Activated CD8-positive, alpha-beta memory T cell treated with anti-CD3 and anti-CD28 coated beads, Interleukin-2, amount 50 U/mL, for 1 hour (primary cell): Measurements from ENCODE around the gene ZRANB2.

ENCODE experiments used
- DNase-seq: peaks from one replicate; pipeline ENCODE4 v3.0.0-alpha.2; 2020; ENCODE audit errors: extremely low read depth

ZRANB2 gene

DNA sequence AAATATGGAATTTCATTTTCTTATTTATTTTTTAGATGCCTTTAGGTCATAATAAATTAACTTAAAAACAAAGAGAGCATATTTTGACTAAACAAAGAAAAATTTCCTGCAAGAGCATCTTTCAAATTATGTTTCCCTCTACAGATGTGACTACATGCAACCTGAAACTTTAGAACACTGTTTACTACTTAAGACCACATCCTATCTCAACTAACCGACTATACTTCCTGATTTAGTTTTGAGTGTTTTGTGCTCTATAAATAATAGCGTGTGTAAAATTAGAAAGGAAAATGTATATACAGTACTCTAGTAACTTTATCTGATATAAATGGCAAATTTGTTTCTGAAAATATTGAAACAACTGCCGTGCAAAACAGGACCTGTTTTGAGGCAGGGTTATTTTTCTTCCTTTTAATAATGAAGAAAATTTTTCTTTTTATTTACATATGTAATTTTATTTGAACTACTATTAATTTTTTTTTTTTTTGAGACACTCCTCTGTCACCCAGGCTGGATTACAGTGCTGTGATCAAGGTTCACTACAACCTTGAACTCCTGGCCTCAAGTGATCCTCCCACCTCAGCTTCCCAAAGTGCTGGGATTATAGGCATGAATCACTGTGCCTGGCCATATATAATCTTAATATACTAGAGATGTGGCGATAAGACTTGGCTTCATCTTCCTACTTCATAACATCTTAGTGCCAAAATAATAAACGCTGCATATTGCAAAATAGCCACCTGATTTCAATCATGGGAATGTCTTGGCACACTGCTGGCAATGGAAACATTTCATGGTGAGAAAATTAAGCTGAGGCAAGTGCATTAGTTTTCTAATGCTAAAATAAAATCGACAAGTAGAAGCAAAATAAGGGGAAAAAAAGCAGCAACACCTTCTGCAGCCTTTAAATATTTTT is 12.3 kb downstream of the ZRANB2 start:
- DNase-seq, result no peak

DNA sequence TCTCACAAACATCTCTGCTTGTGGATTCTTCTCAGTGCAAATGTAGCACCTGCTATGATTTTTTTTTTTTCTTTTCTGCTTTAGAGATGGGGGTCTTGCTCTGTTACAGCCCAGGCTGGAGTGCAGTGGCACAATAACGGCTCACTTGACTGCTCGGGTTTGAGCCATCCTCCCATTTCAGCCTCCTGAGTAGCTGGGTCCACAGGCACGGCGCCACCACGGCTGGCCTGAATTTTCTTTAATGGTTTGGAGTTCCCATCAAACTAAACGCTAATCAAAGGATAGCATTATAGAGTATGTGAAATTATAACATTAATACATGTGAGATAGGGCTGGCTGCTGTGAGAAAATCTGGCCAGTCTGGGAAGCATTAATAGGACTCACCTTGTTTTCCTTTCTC is 26.0 kb downstream of the ZRANB2 start:
- no peak for DNase-seq

DNA sequence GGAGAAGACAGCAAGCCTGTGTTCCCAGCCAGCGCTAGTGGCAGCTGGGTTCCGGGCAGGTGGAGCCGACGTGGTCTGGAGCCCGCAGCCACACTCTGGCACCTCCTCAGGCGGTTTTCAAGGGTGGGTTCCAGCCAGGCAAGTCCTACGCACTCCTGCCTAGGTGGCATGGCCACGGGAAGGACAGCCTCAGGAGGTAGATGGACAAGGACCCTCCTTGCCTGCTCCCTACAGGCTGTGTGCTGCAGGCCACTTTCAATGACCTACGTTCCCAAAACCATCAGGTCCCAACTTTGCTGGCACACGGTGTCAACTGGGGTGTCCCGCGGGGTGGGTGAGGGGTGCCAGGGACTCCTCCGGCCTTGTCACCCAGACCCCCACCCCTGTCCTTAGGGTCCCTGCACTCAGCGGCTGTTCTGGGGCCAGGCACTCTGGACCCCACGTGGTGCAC is 26.5 kb downstream of the ZRANB2 start:
- no peak for DNase-seq

DNA sequence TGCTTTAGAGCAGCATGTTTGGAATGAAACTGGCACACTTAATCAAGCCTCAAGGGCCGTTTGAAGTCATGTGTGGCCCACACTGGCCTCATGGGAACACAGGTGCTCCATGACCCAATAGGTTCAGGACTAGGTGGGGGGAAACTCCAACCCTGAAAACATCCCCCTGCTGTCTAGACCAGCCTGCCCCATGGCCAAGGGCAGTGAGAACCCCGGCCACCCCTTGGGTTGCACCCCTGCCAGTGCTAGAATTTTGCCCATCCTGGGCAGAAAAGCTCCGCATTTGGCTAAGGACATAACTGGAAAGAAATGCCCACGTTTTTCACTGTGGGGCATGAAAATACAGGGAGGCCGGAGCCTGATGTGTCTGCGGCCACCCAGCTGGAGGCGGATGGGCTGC is 27.1 kb downstream of the ZRANB2 start:
- no peak for DNase-seq

DNA sequence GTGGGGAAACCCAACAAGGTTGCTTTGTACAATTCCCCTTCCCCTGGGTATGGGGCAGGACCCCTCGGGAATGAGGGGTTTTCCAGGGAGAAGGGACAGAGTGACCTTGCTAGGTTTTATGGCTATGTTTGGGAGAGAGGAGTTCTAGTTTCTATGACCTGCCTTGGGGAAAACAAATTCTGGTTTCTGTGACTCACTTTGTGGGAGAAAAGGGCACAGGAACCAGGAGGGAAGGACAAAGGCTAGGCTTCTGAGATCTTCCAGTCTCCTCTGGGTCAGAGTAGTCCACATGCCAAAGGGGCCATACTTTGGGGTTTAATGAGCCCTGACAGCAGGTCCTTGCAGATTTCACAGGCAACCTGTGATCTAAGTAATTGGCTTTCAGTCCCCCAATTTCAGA is 27.7 kb downstream of the ZRANB2 start:
- DNase-seq, result no peak

DNA sequence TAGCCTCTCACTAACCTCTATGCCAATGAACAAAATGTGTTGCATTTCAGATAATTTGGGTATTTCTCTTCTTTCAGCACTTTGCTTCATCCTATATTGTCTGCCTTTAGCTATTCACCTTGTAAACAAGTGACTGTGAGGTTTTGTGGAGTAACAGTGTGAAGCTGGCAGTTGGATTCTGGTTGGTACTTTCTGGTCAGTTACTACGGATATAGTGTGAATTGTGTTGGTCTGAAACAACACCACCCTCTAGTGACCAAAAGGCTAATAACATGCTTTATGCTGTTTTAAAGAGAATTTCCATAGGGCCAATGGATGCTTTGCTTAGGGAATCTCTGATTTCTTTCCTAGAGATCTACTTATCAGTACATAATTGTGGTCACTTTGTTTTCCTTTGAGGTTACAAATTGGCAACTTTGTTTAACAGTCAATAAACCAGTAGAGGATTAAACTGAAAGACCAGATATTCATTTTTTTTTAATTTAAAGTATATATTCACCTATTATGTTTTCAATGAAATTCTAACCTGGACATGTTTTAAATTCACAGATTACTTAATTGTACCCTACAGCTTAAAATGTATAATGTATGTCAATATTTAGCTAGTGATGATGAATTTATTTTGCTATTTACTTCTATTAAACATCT is 30.8 kb downstream of the ZRANB2 start:
- DNase-seq, result no peak

DNA sequence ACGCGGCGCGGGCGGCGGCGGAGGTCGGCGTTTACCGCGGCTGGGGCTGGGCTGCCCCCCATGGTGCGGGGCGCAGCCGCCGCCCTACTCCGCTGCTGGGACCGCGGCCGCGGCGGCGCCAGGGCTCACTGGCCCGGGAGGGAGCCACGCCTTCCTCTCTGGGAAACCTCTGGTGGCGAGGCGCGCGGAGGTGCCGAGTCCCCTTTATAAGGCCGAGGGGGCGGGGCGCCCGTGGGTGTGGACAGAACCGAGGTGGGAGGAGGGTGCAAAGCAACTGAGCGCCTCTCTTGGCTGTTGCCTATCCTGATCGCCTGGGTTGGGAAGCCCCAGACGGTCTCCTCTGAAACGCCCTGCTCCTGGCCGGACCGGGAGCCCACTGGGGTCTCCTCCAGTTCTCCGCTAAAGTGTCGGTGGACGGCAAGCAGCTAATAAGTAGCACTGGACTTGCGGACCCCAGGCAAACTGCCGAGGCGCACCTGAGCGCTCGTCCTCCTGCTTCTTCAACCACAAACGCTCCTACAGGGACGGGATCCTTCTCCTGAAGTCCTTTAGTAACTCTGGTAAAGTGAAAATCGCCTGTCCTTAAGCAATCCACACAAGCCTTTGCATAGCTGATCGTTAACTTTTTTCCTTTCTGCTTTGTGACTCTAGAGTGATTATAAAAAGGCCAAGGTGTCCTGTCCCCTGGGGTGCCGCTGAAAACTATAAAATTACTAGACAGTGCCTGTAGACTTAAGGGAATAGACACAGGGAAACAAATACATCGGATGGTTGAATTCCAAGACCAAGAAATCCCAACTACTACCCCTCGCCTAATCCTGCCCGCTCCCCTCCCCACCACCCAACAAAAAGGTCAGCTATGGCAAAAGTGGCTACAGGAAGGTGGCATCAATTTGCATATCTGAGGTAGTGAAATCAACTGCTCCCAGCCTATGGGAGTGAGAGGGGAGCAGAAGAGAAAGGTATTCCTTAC is 32.9 kb downstream of the ZRANB2 start, which contains the start of gene PTGER3:
Gene PTGER3, minus strand, starts transcription at position 182 of the 973 bp plus-strand sequence. CDS start 239 bp downstream, outside the sequence.
- no peak for DNase-seq

GRCh38 chr1:71046891-71047634 is 33.8 kb downstream of the ZRANB2 start:
- no peak for DNase-seq

DNA sequence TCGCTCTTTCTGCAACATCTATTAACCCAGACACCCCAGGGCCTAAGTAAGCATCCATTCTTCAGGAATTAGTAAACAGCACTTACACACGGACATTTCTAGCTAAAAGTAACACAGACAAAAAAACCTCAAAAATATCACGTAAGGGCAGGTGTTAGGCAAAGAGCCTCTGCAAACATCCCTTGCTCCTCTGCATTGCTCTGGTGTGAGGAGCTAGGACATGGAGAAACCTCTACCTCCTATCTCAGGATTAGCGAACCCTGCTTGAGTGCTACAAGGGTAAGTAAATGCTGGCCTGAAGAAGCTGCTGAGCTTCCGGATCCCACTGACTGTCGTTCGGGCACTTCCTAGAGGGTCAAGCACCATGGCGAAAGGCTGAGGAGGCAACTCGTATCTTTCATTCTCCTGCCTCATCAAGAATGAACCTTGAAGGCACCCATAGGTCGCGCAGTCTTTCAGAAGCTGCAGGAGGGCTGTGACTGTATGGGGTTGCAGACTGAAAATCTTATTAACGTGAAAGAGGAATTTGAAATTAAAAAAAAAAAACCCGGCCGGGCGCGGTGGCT is 35.3 kb downstream of the ZRANB2 start:
- DNase-seq, result no peak

GRCh38 chr1:71044833-71045232 is 36.0 kb downstream of the ZRANB2 start:
- DNase-seq, result no peak

DNA sequence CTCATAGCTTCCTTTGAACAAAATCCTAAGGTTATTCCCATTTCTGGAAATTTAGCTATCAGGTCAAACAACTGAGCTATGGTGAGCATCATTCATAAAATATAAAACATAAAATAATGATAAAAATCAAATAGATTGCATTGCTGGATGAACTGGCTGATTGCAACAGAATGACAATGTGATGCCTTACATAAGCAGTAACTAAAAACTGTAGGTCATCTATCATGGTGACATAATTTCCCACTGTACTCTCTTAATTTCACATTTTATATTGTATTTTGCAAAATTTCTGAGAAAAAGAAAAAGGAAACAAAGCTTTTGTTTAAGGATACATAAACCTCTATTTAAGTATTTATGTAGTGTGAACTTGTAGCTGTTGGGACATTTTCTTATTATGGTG is 37.8 kb downstream of the ZRANB2 start:
- DNase-seq, result no peak

DNA sequence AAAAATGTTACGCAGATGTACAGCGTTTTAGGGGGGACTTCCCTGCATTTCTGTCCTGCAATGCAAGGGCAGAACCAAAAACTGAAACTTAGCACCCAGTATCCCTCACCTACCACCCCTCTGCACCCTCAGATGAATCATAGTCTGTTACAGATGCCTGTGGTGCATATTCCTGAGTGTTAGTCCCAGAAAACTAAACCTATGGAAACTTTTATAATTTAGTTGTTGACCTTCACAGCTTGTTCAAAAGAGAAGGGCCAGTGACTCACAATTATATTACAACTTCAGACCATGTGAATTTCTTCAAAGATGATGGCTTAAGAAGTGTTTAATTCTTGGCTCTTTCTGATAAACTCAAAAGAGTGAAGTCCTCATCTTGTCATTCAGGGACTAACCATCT is 39.0 kb downstream of the ZRANB2 start:
- DNase-seq, result no peak

DNA sequence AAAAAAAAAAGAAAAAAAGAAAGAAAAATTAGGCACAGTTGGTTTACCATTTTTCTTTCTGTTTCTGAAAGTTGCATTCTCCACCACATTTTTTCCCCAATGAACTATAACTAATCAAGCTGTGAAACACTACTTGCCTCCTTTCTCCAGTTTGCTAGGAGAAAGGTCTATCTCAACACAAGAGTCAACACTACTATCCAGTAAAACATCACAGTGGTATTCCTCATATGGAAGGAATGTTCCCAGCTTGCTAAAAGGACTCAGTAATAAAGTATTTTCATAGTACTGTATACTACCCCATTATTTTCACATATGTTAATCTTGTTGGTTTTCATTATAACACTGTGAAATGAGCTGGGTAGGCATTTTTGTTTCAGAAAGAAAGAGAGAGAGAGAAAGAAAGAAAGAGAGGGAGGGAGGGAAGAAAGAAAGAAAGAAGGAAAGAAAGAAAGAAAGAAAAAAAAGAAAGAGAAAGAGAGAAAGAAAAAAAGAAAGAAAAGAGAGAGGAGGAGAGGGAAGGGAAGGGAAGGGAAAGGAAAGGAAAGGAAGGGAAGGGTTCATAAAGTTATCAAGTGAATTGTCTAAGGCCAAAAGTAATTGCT is 41.1 kb downstream of the ZRANB2 start:
- DNase-seq, result no peak

DNA sequence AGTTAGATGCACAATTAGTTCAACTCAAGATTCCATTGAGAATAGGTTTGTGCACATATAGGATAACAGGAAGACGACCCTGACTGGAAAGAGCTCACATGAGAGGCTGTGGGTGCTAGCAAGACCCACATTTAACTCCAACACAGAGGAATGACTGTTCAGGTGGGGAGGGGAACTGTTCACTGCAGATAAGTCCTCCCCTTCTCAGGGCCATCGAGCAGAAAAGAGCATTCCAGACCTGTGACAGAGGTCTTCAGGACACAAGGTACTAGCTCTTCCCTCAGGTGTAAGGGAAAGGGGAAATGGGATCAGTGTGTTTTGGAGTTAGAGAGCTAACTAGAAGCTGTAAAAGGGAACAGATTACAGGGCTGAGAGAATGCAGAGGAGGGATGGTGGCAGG is 41.9 kb downstream of the ZRANB2 start:
- no peak for DNase-seq

- no peak for DNase-seq
These were observed 42.8 kb downstream of the ZRANB2 start for GRCh38 chr1:71037829-71038620.

GRCh38 chr1:71037066-71037465 is 43.8 kb downstream of the ZRANB2 start:
- no peak for DNase-seq

GRCh38 chr1:71033136-71033535 is 47.7 kb downstream of the ZRANB2 start:
- no peak for DNase-seq

- no peak for DNase-seq
These were observed 49.4 kb downstream of the ZRANB2 start for GRCh38 chr1:71031426-71031825.

DNA sequence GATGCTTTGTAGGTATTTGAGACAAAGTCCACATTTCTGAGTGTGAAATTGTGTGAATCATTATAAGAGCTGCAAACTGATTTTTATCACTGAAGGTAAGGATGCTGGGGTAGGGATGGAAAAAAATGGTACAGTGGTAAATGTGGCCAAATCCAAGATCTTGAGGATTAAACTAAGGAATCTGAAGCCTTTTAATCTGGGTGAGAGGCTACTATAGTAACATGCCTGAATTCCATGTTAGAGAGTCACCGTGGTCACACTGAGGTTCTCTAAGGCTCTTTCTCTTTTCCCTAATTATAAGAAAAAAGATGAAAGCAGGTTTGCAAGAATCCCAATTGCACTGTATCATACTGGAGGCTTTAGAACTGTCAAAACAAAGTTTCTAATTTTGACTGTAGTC is 50.8 kb downstream of the ZRANB2 start:
- no peak for DNase-seq

- DNase-seq, result no peak
These were observed 51.9 kb downstream of the ZRANB2 start for GRCh38 chr1:71028981-71029380.
